Testis (tissue), 3 donors: Measurements from ENCODE around the gene ZCCHC18. TPM values are rescaled to one million over a fixed set of nuclear protein-coding genes. Genes with fewer than 3 reads are reported as not detected.
"Not testable (repeated sequence)": the region's sequence is repeated elsewhere in the genome, so short reads cannot be mapped to it uniquely, and the experiment has no call there.

Experiments used
- DNase-seq: peaks from one replicate; pipeline ENCODE4 v3.0.0-alpha.2; 2019
- H3K27ac ChIP-seq, 2 donors: fragments of 200-600 bp; sonication (generic); one replicate each; pipeline ENCODE4 v1.5.1; 2019
- H3K27me3 ChIP-seq: fragments of 200-600 bp; sonication (generic); one replicate; pipeline ENCODE4 v1.5.1; 2019
- H3K36me3 ChIP-seq: fragments of 200-600 bp; sonication (generic); one replicate; pipeline ENCODE4 v1.5.1; 2017; ENCODE audit warnings: low read depth; ENCODE audit errors: missing control alignments
- H3K4me1 ChIP-seq: fragments of 200-600 bp; sonication (generic); one replicate; pipeline ENCODE4 v1.5.1; 2019
- H3K4me3 ChIP-seq, 2 donors: fragments of 200-600 bp; sonication (generic); one replicate each; pipeline ENCODE4 v1.5.1; 2017 to 2019
- H3K9me3 ChIP-seq: fragments of 200-600 bp; sonication (generic); one replicate; pipeline ENCODE4 v1.5.1; 2017
- POLR2A ChIP-seq: fragments of 450-650 bp; IDR thresholded peaks from one replicate; pipeline ENCODE4 v1.6.1; 2017; ENCODE audit warnings: antibody characterized with exemption, mild to moderate bottlenecking, moderate library complexity
- WGBS, 2 donors: methylation state at CpG; one replicate each; pipeline ENCODE4 v1.1.5; 2018; 5-methylcytosine and 5-hydroxymethylcytosine counted together
- intact Hi-C: fragments of 100-400 bp; cut with DNase I; formaldehyde crosslinking; loops from one replicate; pipeline ENCODE4 v1.15.1; 2023; ENCODE audit warnings: low total_unique reads
- polyA plus RNA-seq: library from polyadenylated mRNA; stranded (reverse); fragments of 350-450 nt; fragmentation: Illumina TruSeq; extraction: RNeasy Lipid Tissue Mini Kit (QIAGEN cat#74804); gene quantifications from one replicate; pipeline ENCODE4 v1.2.3, GENCODE V29; 2014; ENCODE audit warnings: low read depth, low replicate concordance; ENCODE audit not compliant: insufficient read depth
- total RNA-seq, 2 donors: library from RNA; depleted of rRNA; stranded (reverse); fragments of >200 nt; gene quantifications; one replicate each; pipeline ENCODE4 v1.2.3, GENCODE V29; 2016
- TF ChIP-seq, protein P1 (sequence below), 3 experiments: fragments of 450-650 bp in 2 of 3; fragments of 200-600 bp in 1 of 3; sonication (generic) in 1 of 3; IDR thresholded peaks; one replicate each; pipeline ENCODE4 v1.5.1; 2016 to 2019; ENCODE audit warnings: antibody characterized with exemption in 3 of 3, mild to moderate bottlenecking in 2 of 3, moderate library complexity in 1 of 3

Gene ZCCHC18
- total and polyA plus RNA-seq, 3 donors from 2014 or later, result 2.5 to 17.2 (median 6.2) TPM

DNA sequence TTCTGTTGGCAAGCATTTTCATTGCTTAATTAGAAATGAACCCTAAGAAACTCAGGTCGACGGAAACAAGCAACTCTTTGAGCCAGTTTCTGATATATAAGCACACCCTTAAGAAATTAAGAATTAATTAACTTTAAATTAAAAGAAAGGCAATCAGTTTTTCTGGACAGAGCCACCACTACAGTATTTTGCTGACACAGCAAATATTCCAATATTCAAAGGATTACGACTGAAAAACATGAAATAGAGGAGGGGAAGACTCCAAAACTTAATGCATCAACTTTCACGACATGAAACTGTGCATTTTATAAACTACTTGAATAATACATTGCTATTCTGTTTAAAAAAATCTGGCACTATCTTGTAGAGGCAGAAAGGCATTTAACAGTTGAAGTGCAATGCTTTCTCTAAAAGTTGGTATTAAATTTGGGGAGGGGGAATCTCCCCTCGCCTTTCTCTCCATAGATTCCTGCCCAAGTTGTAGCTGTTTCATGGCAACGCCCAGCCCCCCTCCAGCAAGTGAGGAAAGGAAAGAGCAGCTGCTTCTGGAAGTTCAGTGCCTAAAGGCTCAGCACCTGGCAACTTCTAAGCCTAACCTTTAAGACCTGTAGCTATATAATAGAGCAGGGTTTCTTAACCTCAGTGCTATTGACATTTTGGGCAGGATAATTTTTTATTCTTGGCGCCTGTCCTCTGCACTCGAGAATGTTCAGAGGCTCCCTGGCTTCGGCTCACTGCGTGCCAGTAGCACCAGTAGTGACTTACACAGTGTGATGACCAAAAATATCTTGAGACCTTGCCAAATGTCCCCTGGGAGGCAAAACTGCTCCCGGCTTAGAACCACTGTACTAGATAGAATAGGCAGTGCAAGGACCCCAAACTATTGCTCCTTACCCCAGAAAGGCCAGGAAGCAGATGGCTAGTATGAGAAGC is 6.7 kb upstream of the ZCCHC18 start:
- intact Hi-C loops, result no loop called here
- Histone ChIP-seq H3K36me3 (no peaks in the 10 kb centered on the region), H3K27me3 (no peaks in the 10 kb centered on the region), H3K4me3 (no peak overlapping the region), H3K27ac (no peak overlapping the region), H3K9me3 (no peaks in the 10 kb centered on the region), H3K4me1 (no peaks in the 10 kb centered on the region)
- WGBS, 2 donors, result 65 to 73% methylated on average over 11 of the region's 11 CpGs
- no peak for TF ChIP-seq POLR2A
- TF ChIP-seq, protein P1, sequence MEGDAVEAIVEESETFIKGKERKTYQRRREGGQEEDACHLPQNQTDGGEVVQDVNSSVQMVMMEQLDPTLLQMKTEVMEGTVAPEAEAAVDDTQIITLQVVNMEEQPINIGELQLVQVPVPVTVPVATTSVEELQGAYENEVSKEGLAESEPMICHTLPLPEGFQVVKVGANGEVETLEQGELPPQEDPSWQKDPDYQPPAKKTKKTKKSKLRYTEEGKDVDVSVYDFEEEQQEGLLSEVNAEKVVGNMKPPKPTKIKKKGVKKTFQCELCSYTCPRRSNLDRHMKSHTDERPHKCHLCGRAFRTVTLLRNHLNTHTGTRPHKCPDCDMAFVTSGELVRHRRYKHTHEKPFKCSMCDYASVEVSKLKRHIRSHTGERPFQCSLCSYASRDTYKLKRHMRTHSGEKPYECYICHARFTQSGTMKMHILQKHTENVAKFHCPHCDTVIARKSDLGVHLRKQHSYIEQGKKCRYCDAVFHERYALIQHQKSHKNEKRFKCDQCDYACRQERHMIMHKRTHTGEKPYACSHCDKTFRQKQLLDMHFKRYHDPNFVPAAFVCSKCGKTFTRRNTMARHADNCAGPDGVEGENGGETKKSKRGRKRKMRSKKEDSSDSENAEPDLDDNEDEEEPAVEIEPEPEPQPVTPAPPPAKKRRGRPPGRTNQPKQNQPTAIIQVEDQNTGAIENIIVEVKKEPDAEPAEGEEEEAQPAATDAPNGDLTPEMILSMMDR (IDR thresholded peaks at IDR 0.05), result no peak
- DNase-seq, result no peak

DNA sequence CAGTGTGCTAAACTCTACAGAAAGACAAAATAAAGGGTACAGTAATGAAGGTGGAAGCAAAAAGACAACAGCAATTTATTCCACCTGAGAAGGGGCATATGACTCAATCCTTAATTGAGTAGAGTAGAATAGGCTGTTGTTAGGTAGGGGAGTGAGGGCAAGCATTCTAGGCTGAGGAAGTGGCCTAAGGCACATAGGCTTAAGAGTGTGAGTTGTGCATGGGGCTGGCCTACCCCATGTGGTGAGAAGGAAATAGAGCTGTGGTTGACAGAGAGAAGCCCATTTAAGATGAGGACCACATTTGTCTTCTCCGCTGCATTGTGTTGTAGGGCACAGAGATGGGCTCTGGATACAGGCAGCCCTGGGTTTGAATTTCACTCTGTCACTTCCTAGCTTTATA is 3.4 kb upstream of the ZCCHC18 start:
- intact Hi-C loops, result no loop called here
- DNase-seq, result no peak
- H3K4me3 ChIP-seq, result no peak overlapping the region
- peaks cover 3% of the 10 kb centered on the region for H3K4me1 ChIP-seq
- WGBS, 2 donors, result 100% methylated on average over 1 of the region's 1 CpG
- no peaks in the 10 kb centered on the region for H3K9me3 ChIP-seq
- H3K27ac ChIP-seq, result no peak overlapping the region
- H3K27me3 ChIP-seq, result no peaks in the 10 kb centered on the region
- H3K36me3 ChIP-seq, result no peaks in the 10 kb centered on the region
- TF ChIP-seq, protein P1 (IDR thresholded peaks at IDR 0.05), result no peak

DNA sequence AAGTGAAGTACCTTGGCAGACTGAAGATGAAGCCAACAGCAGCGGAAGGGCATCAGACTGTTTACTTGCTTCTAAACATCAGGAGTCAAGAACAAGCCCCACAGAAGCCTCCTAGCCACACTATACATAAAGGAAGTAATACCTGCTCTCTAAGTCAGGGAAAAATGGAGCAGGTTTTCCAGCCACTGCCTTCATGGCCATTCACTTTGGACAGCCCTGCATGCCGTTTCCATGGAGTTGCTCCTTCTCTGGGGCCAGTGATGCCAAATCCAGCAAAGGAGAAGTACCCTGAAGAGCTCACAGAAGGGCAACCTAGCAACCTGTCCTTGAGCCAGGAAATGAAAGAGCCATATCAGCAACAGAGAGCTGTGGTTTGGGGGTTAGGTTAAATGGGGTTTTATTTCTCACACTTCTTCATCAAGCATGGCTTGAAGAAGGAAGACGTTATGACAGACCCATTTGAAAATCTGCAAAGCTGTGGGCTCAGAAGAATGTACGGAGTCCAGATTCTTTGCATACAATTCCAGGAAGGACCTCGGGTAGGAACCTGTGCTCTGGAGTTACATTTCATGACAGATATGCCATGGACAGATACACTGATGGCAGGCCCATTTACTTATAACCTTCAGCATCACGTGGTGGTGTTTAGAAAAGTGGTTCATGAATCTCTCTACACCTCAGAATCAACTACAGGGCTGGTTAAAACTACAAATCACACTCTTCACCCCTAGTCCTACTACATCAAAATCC is 1.7 kb upstream of the ZCCHC18 start:
- intact Hi-C loops, H3K27ac ChIP-seq: not testable (repeated sequence)
- WGBS, 2 donors, result 70 to 80% methylated on average over 1 to 6 of the region's 6 CpGs

DNA sequence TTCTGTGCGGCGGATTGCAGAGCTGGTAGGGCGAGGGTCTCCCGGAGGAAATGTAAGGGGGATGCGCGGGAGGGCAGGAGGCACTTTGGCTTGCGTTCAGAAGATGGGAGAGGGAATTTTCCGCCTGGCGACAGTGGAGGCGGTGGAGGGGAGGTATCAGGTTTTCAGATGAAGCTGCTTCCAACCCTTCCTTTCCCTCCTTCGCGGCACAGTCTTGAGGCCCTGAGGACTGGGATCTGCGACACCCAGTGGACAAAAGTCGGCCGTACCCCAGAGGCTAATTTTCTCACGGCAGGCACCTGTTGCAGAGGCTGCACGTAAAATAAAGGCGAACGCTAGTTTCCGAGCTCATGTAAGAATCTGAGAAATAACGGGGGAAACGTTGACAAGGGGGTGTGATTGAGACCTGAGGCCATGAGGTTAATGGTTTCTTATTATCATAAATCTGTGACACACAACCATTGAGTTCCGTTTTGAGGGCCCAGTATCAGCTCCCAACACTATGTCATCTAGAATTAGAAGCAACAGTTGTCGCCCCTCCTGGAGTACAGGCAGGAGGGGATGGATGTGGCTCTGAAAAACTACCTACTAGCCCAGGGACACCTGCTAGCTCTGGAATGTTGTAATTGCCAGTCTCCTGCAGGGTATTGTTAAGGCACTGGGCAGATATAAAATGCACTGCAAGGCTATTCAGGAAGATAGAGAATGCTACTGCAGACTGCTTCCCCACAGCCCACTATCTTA is 1.1 kb downstream of the ZCCHC18 start:
- TF ChIP-seq POLR2A, result no peak
- TF ChIP-seq, protein P1 (IDR thresholded peaks at IDR 0.05), result peak; percentile 6 to 14 (median 12)
- H3K9me3 ChIP-seq, result no peaks in the 10 kb centered on the region
- intact Hi-C loops, result no loop called here
- WGBS, 2 donors, result 4 to 5% methylated on average over 12 to 24 of the region's 24 CpGs
- peak; percentile 62 for DNase-seq
- H3K36me3 ChIP-seq, result no peaks in the 10 kb centered on the region
- peak overlapping the region; percentile 54 to 69 for H3K4me3 ChIP-seq
- H3K27ac ChIP-seq, result peak overlapping the region in 1 of 2 donors; percentile 73
- peaks cover 3% of the 10 kb centered on the region for H3K4me1 ChIP-seq
- H3K27me3 ChIP-seq, result no peaks in the 10 kb centered on the region

More for the DNA sequence above, 1.7 kb upstream of the ZCCHC18 start:
- H3K4me1 ChIP-seq, H3K27me3 ChIP-seq, H3K36me3 ChIP-seq, H3K9me3 ChIP-seq, DNase-seq, H3K4me3 ChIP-seq: not testable (repeated sequence)

DNA sequence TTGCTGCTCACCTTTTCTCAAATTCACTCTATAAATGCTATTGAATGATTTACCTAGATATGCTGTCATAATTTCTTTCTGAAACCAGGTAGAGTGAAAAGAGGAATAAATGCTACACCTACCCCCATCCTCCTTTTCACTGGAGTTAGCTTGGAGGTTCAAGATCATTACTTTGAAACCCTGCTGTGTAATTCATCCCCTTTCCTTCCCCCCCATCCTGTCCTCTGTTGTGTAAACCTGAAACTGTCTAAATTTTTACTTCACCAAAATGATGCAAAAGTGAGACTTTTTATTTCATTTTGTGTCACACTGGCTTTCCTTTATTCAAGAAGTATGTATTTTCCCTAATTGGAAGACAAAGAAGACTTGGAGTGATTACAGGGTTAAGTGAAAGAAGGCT is 5.4 kb downstream of the ZCCHC18 start:
- no peaks in the 10 kb centered on the region for H3K36me3 ChIP-seq
- H3K4me3 ChIP-seq, result no peak overlapping the region
- intact Hi-C loops, result no loop called here
- H3K4me1 ChIP-seq, result peaks cover 3% of the 10 kb centered on the region
- no peak for TF ChIP-seq POLR2A
- H3K27me3 ChIP-seq, result no peaks in the 10 kb centered on the region
- no peak for DNase-seq
- no peaks in the 10 kb centered on the region for H3K9me3 ChIP-seq
- H3K27ac ChIP-seq, result no peak overlapping the region
